Neural progenitor cell (in vitro differentiated cells): ENCODE data around the gene SPAG6. TPM values are rescaled to one million over a fixed set of nuclear protein-coding genes. Genes with fewer than 3 reads are reported as not detected.

Source experiments
- DNase-seq: peaks from one replicate; pipeline ENCODE4 v3.0.0-alpha.2; 2016; ENCODE audit warnings: low spot score
- H2AFZ ChIP-seq: fragments of 200-600 bp; sonication (generic); replicated peaks from 2 replicates; pipeline ENCODE4 v1.6.1; 2016; ENCODE audit warnings: antibody characterized with exemption
- H3F3A ChIP-seq: fragments of 200-600 bp; sonication (generic); 2 replicates; pipeline ENCODE4 v1.6.1; 2016; ENCODE audit warnings: antibody characterized with exemption, low read depth
- H3K27ac ChIP-seq: fragments of 200-600 bp; sonication (generic); 2 replicates; pipeline ENCODE4 v1.5.1; 2016; ENCODE audit warnings: mild to moderate bottlenecking
- H3K27me3 ChIP-seq: fragments of 200-600 bp; sonication (generic); 2 replicates; pipeline ENCODE4 v1.6.1; 2016; ENCODE audit warnings: mild to moderate bottlenecking, moderate library complexity
- H3K36me3 ChIP-seq: fragments of 200-600 bp; sonication (generic); 2 replicates; pipeline ENCODE4 v1.5.1; 2016
- H3K4me1 ChIP-seq: fragments of 200-600 bp; sonication (generic); 2 replicates; pipeline ENCODE4 v1.6.1; 2016; ENCODE audit warnings: mixed run types
- H3K4me2 ChIP-seq: fragments of 200-600 bp; sonication (generic); 2 replicates; pipeline ENCODE4 v1.6.1; 2016
- H3K4me3 ChIP-seq: fragments of 200-600 bp; sonication (generic); 2 replicates; pipeline ENCODE4 v1.5.1; 2016
- H3K79me2 ChIP-seq: fragments of 200-600 bp; sonication (generic); 2 replicates; pipeline ENCODE4 v1.6.1; 2016; ENCODE audit warnings: low read depth
- H3K9ac ChIP-seq: fragments of 200-600 bp; sonication (generic); 2 replicates; pipeline ENCODE4 v1.6.1; 2016
- H3K9me3 ChIP-seq: fragments of 200-600 bp; sonication (generic); 2 replicates; pipeline ENCODE4 v1.5.1; 2016; ENCODE audit warnings: low read depth
- H4K20me1 ChIP-seq: fragments of 200-600 bp; sonication (generic); 2 replicates; pipeline ENCODE4 v1.6.1; 2016; ENCODE audit warnings: low read depth
- H3K27ac Mint-ChIP-seq: 3 replicates; pipeline ENCODE4 v1.8.0; 2021; ENCODE audit warnings: mixed read lengths
- H3K27me3 Mint-ChIP-seq: 2 replicates; pipeline ENCODE4 v1.8.0; 2022; ENCODE audit warnings: low read depth, mild to moderate bottlenecking, inconsistent platforms, moderate library complexity, mixed read lengths; ENCODE audit not compliant: insufficient read depth
- H3K36me3 Mint-ChIP-seq: 3 replicates; pipeline ENCODE4 v1.8.0; 2021; ENCODE audit warnings: mixed read lengths
- H3K4me1 Mint-ChIP-seq: 3 replicates; pipeline ENCODE4 v1.8.0; 2021; ENCODE audit warnings: mixed read lengths
- H3K4me3 Mint-ChIP-seq: 3 replicates; pipeline ENCODE4 v1.8.0; 2021; ENCODE audit warnings: mild to moderate bottlenecking, moderate library complexity, mixed read lengths
- H3K9me3 Mint-ChIP-seq: 3 replicates; pipeline ENCODE4 v1.8.0; 2020; ENCODE audit warnings: mixed read lengths
- EZH2 ChIP-seq: fragments of 200-600 bp; sonication (generic); IDR thresholded peaks from 2 replicates; pipeline ENCODE4 v1.6.1; 2017; ENCODE audit warnings: antibody characterized with exemption, mild to moderate bottlenecking, moderate library complexity
- EZH2phosphoT487 ChIP-seq: fragments of 200-600 bp; sonication (generic); IDR thresholded peaks from 2 replicates; pipeline ENCODE4 v1.6.1; 2017; ENCODE audit warnings: antibody characterized with exemption
- total RNA-seq: library from RNA; depleted of rRNA; stranded (reverse); fragments of >200 nt; gene quantifications from 2 replicates; pipeline ENCODE4 v1.2.3, GENCODE V29; 2015; ENCODE audit warnings: low replicate concordance
- TF ChIP-seq, protein P1 (sequence below): fragments of 200-600 bp; sonication (generic); IDR thresholded peaks from 2 replicates; pipeline ENCODE4 v1.5.1; 2017; ENCODE audit warnings: antibody characterized with exemption, mild to moderate bottlenecking

The SPAG6 gene
- total RNA-seq, 1 donor from 2014 or later: 0.71 TPM

DNA sequence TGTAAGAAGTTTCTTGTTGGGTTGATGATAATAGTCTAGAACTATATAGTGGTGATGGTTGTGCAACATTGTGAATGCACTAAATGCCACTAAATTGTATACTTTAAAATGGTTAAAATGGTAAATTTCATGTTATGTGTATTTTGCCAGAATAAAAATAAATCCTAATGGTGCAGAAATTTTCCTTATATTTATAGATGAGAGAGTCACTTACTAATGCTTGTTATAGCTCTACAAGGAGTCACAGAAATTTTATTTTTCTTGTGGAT lies 21.1 kb downstream of the SPAG6 start:
- H3K27ac ChIP-seq: peak overlapping the region; percentile 73
- Mint-ChIP-seq H3K4me3 (no peak overlapping the region), H3K4me1 (peaks cover 9% of the 10 kb centered on the region), H3K27ac (no peak overlapping the region), H3K36me3 (no peaks in the 10 kb centered on the region), H3K9me3 (no peaks in the 10 kb centered on the region), H3K27me3 (no peaks in the 10 kb centered on the region)
- H3K4me1 ChIP-seq: peaks cover 17% of the 10 kb centered on the region
- no peaks in the 10 kb centered on the region for H3K79me2 ChIP-seq
- H4K20me1 ChIP-seq: no peaks in the 10 kb centered on the region
- H3K9me3 ChIP-seq: no peaks in the 10 kb centered on the region
- peaks cover 1% of the 10 kb centered on the region for H3F3A ChIP-seq
- DNase-seq: no peak
- H2AFZ ChIP-seq: no peak overlapping the region
- H3K27me3 ChIP-seq: no peaks in the 10 kb centered on the region
- no peaks in the 10 kb centered on the region for H3K36me3 ChIP-seq
- no peak overlapping the region for H3K9ac ChIP-seq
- no peak overlapping the region for H3K4me3 ChIP-seq
- TF ChIP-seq EZH2 (no peak), EZH2phosphoT487 (no peak)
- TF ChIP-seq, protein P1, sequence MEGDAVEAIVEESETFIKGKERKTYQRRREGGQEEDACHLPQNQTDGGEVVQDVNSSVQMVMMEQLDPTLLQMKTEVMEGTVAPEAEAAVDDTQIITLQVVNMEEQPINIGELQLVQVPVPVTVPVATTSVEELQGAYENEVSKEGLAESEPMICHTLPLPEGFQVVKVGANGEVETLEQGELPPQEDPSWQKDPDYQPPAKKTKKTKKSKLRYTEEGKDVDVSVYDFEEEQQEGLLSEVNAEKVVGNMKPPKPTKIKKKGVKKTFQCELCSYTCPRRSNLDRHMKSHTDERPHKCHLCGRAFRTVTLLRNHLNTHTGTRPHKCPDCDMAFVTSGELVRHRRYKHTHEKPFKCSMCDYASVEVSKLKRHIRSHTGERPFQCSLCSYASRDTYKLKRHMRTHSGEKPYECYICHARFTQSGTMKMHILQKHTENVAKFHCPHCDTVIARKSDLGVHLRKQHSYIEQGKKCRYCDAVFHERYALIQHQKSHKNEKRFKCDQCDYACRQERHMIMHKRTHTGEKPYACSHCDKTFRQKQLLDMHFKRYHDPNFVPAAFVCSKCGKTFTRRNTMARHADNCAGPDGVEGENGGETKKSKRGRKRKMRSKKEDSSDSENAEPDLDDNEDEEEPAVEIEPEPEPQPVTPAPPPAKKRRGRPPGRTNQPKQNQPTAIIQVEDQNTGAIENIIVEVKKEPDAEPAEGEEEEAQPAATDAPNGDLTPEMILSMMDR: no peak
- peak overlapping the region; percentile 34 for H3K4me2 ChIP-seq

- H3K4me2 ChIP-seq: peak overlapping the region; percentile 34
- Mint-ChIP-seq H3K27ac (no peak overlapping the region), H3K9me3 (no peaks in the 10 kb centered on the region), H3K4me3 (no peak overlapping the region), H3K4me1 (peaks cover 9% of the 10 kb centered on the region), H3K27me3 (no peaks in the 10 kb centered on the region), H3K36me3 (no peaks in the 10 kb centered on the region)
- DNase-seq: no peak
- no peaks in the 10 kb centered on the region for H3F3A ChIP-seq
- H3K27ac ChIP-seq: peak overlapping the region; percentile 73
- no peaks in the 10 kb centered on the region for H3K27me3 ChIP-seq
- no peaks in the 10 kb centered on the region for H3K36me3 ChIP-seq
- peaks cover 17% of the 10 kb centered on the region for H3K4me1 ChIP-seq
- H4K20me1 ChIP-seq: no peaks in the 10 kb centered on the region
- TF ChIP-seq, protein P1: no peak
- no peak for TF ChIP-seq EZH2phosphoT487
- no peak for TF ChIP-seq EZH2
- H3K4me3 ChIP-seq: no peak overlapping the region
- no peak overlapping the region for H3K9ac ChIP-seq
- H3K9me3 ChIP-seq: no peaks in the 10 kb centered on the region
- no peak overlapping the region for H2AFZ ChIP-seq
- H3K79me2 ChIP-seq: no peaks in the 10 kb centered on the region
These were observed 21.5 kb downstream of the SPAG6 start for GRCh38 chr10:22366771-22367170.

DNA sequence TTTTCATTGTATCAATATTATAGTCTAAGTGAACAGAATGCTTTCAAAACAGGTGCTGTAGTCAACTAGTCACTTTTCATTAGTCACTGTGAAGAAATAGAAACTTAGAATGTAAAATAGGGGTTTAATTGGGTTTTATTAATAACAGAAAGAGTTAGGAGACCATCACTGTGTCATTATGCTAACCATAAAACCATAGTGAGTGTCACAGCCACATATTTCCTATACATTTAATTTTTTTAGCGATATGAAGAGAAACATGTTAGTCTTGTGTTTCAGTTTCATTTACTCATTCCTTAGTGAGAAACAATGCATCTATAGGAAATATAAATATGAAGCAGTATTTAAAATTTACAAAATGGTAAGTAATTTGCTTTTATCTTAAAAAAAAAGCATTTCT lies 22.2 kb downstream of the SPAG6 start:
- Histone ChIP-seq H3K27ac (no peak overlapping the region), H3K27me3 (no peaks in the 10 kb centered on the region), H3K4me3 (no peak overlapping the region), H2AFZ (no peak overlapping the region), H3K79me2 (no peaks in the 10 kb centered on the region), H3K9me3 (no peaks in the 10 kb centered on the region), H3K36me3 (no peaks in the 10 kb centered on the region), H4K20me1 (no peaks in the 10 kb centered on the region), H3K4me1 (peaks cover 17% of the 10 kb centered on the region), H3F3A (no peaks in the 10 kb centered on the region), H3K4me2 (no peak overlapping the region), H3K9ac (no peak overlapping the region)
- Mint-ChIP-seq H3K9me3 (no peaks in the 10 kb centered on the region), H3K27me3 (no peaks in the 10 kb centered on the region), H3K4me1 (peaks cover 9% of the 10 kb centered on the region), H3K36me3 (no peaks in the 10 kb centered on the region), H3K27ac (no peak overlapping the region), H3K4me3 (no peak overlapping the region)
- TF ChIP-seq, protein P1: no peak
- no peak for TF ChIP-seq EZH2phosphoT487
- TF ChIP-seq EZH2: no peak
- no peak for DNase-seq

GRCh38 chr10:22368402-22368801 lies 23.1 kb downstream of the SPAG6 start:
- Histone ChIP-seq H3K4me2 (no peak overlapping the region), H3K4me1 (peaks cover 17% of the 10 kb centered on the region), H3K9ac (no peak overlapping the region), H2AFZ (no peak overlapping the region), H3K36me3 (no peaks in the 10 kb centered on the region), H4K20me1 (no peaks in the 10 kb centered on the region), H3K27ac (no peak overlapping the region), H3K79me2 (no peaks in the 10 kb centered on the region), H3K27me3 (no peaks in the 10 kb centered on the region), H3K4me3 (no peak overlapping the region), H3K9me3 (no peaks in the 10 kb centered on the region), H3F3A (no peaks in the 10 kb centered on the region)
- no peak for DNase-seq
- H3K27me3 Mint-ChIP-seq: no peaks in the 10 kb centered on the region
- peaks cover 9% of the 10 kb centered on the region for H3K4me1 Mint-ChIP-seq
- H3K9me3 Mint-ChIP-seq: no peaks in the 10 kb centered on the region
- no peaks in the 10 kb centered on the region for H3K36me3 Mint-ChIP-seq
- no peak for TF ChIP-seq EZH2phosphoT487
- no peak for TF ChIP-seq EZH2
- TF ChIP-seq, protein P1: no peak
- no peak overlapping the region for H3K4me3 Mint-ChIP-seq
- H3K27ac Mint-ChIP-seq: no peak overlapping the region
